H9 (cell line): Measurements from ENCODE around the gene RB1. TPM values are rescaled to one million over a fixed set of nuclear protein-coding genes. Genes with fewer than 3 reads are reported as not detected.

Source experiments
- DNase-seq: peaks from one replicate; pipeline ENCODE4 v3.0.0-alpha.2; 2017
- H2AFZ ChIP-seq: one replicate; pipeline ENCODE4 v1.6.1; 2013; ENCODE audit warnings: mild to moderate bottlenecking, low read length, control low read depth, moderate library complexity
- H2AK5ac ChIP-seq: 2 replicates; pipeline ENCODE4 v1.6.1; 2013; ENCODE audit warnings: low read length, control low read depth, mixed read lengths; ENCODE audit not compliant: insufficient read length
- H2BK120ac ChIP-seq: one replicate; pipeline ENCODE4 v1.6.1; 2013; ENCODE audit warnings: low read depth, mild to moderate bottlenecking, low read length, control low read depth, inconsistent platforms; ENCODE audit not compliant: poor library complexity, severe bottlenecking
- H2BK12ac ChIP-seq: 2 replicates; pipeline ENCODE4 v1.6.1; 2013; ENCODE audit warnings: low read length, control low read depth, mixed read lengths, low read depth; ENCODE audit not compliant: insufficient read length
- H2BK15ac ChIP-seq: 2 replicates; pipeline ENCODE4 v1.6.1; 2013; ENCODE audit warnings: low read depth, low read length, control low read depth
- H2BK20ac ChIP-seq: one replicate; pipeline ENCODE4 v1.6.1; 2013; ENCODE audit warnings: low read depth, mild to moderate bottlenecking, low read length, control low read depth, inconsistent platforms; ENCODE audit not compliant: poor library complexity, severe bottlenecking
- H2BK5ac ChIP-seq: 2 replicates; pipeline ENCODE4 v1.6.1; 2013; ENCODE audit warnings: low read length, control low read depth, mixed read lengths; ENCODE audit not compliant: insufficient read length
- H3K14ac ChIP-seq: 2 replicates; pipeline ENCODE4 v1.6.1; 2013; ENCODE audit warnings: low read length, control low read depth; ENCODE audit not compliant: insufficient read depth
- H3K18ac ChIP-seq: 2 replicates; pipeline ENCODE4 v1.6.1; 2013; ENCODE audit warnings: low read depth, mild to moderate bottlenecking, mixed read lengths, low read length, control low read depth; ENCODE audit not compliant: insufficient read length
- H3K23ac ChIP-seq: 2 replicates; pipeline ENCODE4 v1.6.1; 2013; ENCODE audit warnings: low read length, control low read depth, mixed read lengths, low read depth; ENCODE audit not compliant: insufficient read length
- H3K23me2 ChIP-seq: 2 replicates; pipeline ENCODE4 v1.6.1; 2013; ENCODE audit warnings: low read depth, mild to moderate bottlenecking, mixed read lengths, low read length, control low read depth; ENCODE audit not compliant: insufficient read length, poor library complexity, severe bottlenecking
- H3K27ac ChIP-seq: 2 replicates; pipeline ENCODE4 v1.5.1; 2013; ENCODE audit warnings: low read length, control low read depth, mixed read lengths, low read depth; ENCODE audit not compliant: insufficient read length
- H3K27me3 ChIP-seq: 2 replicates; pipeline ENCODE4 v1.6.1; 2013; ENCODE audit warnings: low read length, control low read depth, inconsistent platforms; ENCODE audit not compliant: insufficient read depth
- H3K4ac ChIP-seq: 2 replicates; pipeline ENCODE4 v1.6.1; 2013; ENCODE audit warnings: low read depth, mild to moderate bottlenecking, control low read depth, inconsistent platforms, low read length, moderate library complexity
- H3K4me1 ChIP-seq: 2 replicates; pipeline ENCODE4 v1.6.1; 2013; ENCODE audit warnings: low read length, control low read depth, inconsistent platforms; ENCODE audit not compliant: insufficient read depth
- H3K4me2 ChIP-seq: 2 replicates; pipeline ENCODE4 v1.6.1; 2013; ENCODE audit warnings: low read length, control low read depth, mixed read lengths; ENCODE audit not compliant: insufficient read length, insufficient read depth
- H3K56ac ChIP-seq: 2 replicates; pipeline ENCODE4 v1.6.1; 2013; ENCODE audit warnings: low read depth, mild to moderate bottlenecking, mixed read lengths, low read length, control low read depth; ENCODE audit not compliant: insufficient read length
- H3K79me1 ChIP-seq: 2 replicates; pipeline ENCODE4 v1.6.1; 2013; ENCODE audit warnings: low read depth, mild to moderate bottlenecking, moderate library complexity, low read length, control low read depth, inconsistent platforms; ENCODE audit not compliant: insufficient read depth, poor library complexity, severe bottlenecking
- H3K79me2 ChIP-seq: 2 replicates; pipeline ENCODE4 v1.6.1; 2013; ENCODE audit warnings: low read length, control low read depth, inconsistent platforms; ENCODE audit not compliant: insufficient read depth
- H3K9ac ChIP-seq: 2 replicates; pipeline ENCODE4 v1.6.1; 2013; ENCODE audit warnings: low read length, control low read depth, mixed read lengths; ENCODE audit not compliant: insufficient read length; ENCODE audit errors: extremely low read depth
- H3K9me3 ChIP-seq: one replicate; pipeline ENCODE4 v1.6.1; 2013; ENCODE audit warnings: low read depth, low read length, inconsistent platforms; ENCODE audit not compliant: control insufficient read depth
- H3T11ph ChIP-seq: one replicate; pipeline ENCODE4 v1.6.1; 2013; ENCODE audit warnings: mild to moderate bottlenecking, low read length, control low read depth, inconsistent platforms
- H4K20me1 ChIP-seq: one replicate; pipeline ENCODE4 v1.6.1; 2013; ENCODE audit not compliant: control insufficient read depth, insufficient read length, insufficient read depth
- H4K5ac ChIP-seq: 2 replicates; pipeline ENCODE4 v1.6.1; 2013; ENCODE audit warnings: low read depth, mild to moderate bottlenecking, mixed read lengths, low read length, control low read depth; ENCODE audit not compliant: insufficient read length
- H4K8ac ChIP-seq: replicated peaks from 2 replicates; pipeline ENCODE4 v1.6.1; 2013; ENCODE audit warnings: low read length, control low read depth, mixed read lengths, low read depth; ENCODE audit not compliant: insufficient read length
- H4K91ac ChIP-seq: 2 replicates; pipeline ENCODE4 v1.6.1; 2013; ENCODE audit warnings: low read depth, mild to moderate bottlenecking, moderate library complexity, mixed read lengths, low read length, control low read depth; ENCODE audit not compliant: insufficient read length
- H3K27ac Mint-ChIP-seq, 3 experiments: 2 replicates in 2 of 3; 3 replicates in 1 of 3; pipeline ENCODE4 v1.8.0; 2020 to 2021; ENCODE audit warnings: mixed read lengths in 3 of 3, mild to moderate bottlenecking in 1 of 3, moderate library complexity in 1 of 3
- H3K27me3 Mint-ChIP-seq: 2 replicates; pipeline ENCODE4 v1.8.0; 2021; ENCODE audit warnings: low read depth, mild to moderate bottlenecking, moderate library complexity, mixed read lengths
- H3K36me3 Mint-ChIP-seq, 3 experiments: 2 replicates in 2 of 3; 3 replicates in 1 of 3; pipeline ENCODE4 v1.8.0; 2020 to 2021; ENCODE audit warnings: low read depth in 3 of 3, mixed read lengths in 3 of 3; ENCODE audit not compliant: insufficient read depth in 1 of 3
- H3K4me1 Mint-ChIP-seq, 2 experiments: 2 replicates each; pipeline ENCODE4 v1.8.0; 2020; ENCODE audit warnings: mixed read lengths in 2 of 2
- H3K4me3 Mint-ChIP-seq, 2 experiments: 2 replicates in 1 of 2; 3 replicates in 1 of 2; pipeline ENCODE4 v1.8.0; 2020 to 2021; ENCODE audit warnings: mild to moderate bottlenecking in 2 of 2, mixed read lengths in 2 of 2, moderate library complexity in 1 of 2
- H3K9me3 Mint-ChIP-seq, 2 experiments: 2 replicates in 1 of 2; 3 replicates in 1 of 2; pipeline ENCODE4 v1.8.0; 2020; ENCODE audit warnings: mild to moderate bottlenecking in 2 of 2, mixed read lengths in 2 of 2, moderate library complexity in 1 of 2
- CTCF ChIP-seq: fragments of 200-600 bp; sonication (generic); conservative IDR thresholded peaks from 3 replicates; pipeline ENCODE4 v1.8.0; 2021; ENCODE audit warnings: antibody characterized with exemption, mild to moderate bottlenecking
- WGBS: extraction: QIAGEN DNeasy Blood & Tissue Kit; methylation state at CpG from one replicate; pipeline ENCODE4 v1.1.7; 2013; ENCODE audit warnings: missing lambda C conversion rate, low lambda C conversion rate, mixed read lengths; ENCODE audit not compliant: insufficient read length; ENCODE audit errors: extremely low coverage; 5-methylcytosine and 5-hydroxymethylcytosine counted together
- total RNA-seq: library from RNA; stranded (reverse); gene quantifications from 2 replicates; pipeline ENCODE4 v1.2.1, GENCODE V29; 2021

RB1 gene
- total RNA-seq, 1 experiment from 2014 or later = 20.5 TPM

DNA sequence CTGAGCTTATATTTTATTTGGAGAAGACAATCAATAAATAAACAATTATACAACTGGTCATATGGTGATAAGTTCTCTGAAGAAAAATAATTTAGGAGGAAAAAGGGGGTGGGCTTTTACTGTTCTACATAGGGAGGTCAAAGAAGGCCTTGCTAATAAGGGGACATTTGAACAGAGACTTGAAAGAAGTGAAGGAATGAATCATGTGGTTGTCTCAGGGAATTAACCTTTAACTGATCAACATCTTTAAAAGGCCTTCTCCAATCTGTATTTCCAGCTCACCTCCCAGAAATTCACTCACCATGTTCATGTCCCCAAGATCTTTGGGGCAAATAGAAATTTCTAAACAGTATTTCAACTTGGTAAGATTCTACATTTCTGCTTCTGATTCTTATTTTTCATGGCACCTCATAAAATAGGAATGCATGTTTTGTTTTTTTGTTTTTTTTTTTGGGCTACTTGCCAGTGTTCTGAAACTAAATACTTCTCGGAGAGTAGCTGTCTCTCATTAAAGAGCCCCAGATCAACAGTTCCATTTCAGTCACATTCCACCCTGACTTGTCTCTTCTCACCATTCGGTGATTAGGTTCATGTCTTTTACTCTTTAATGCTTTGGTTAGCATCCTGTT lies 128.6 kb downstream of the RB1 start:
- DNase-seq = no peak
- no peak overlapping the region for H2BK15ac ChIP-seq
- no peak overlapping the region for H3K9ac ChIP-seq
- no CpG with 5 or more reads among the region's 2 CpGs for WGBS
- no peaks in the 10 kb centered on the region for H3K4me1 ChIP-seq
- no peak overlapping the region for H3K4ac ChIP-seq
- H3K4me2 ChIP-seq = no peak overlapping the region
- no peak overlapping the region for H2AK5ac ChIP-seq
- H2BK20ac ChIP-seq = no peak overlapping the region
- H2BK12ac ChIP-seq = no peak overlapping the region
- H3K18ac ChIP-seq = no peak overlapping the region
- H3K36me3 Mint-ChIP-seq = no peaks in the 10 kb centered on the region
- H3K27me3 Mint-ChIP-seq = no peaks in the 10 kb centered on the region
- TF ChIP-seq CTCF = no peak
- H3K14ac ChIP-seq = no peak overlapping the region
- H3K56ac ChIP-seq = no peak overlapping the region
- no peaks in the 10 kb centered on the region for H3K79me1 ChIP-seq
- H4K20me1 ChIP-seq = no peaks in the 10 kb centered on the region
- no peaks in the 10 kb centered on the region for H3K9me3 ChIP-seq
- peak overlapping the region in 1 of 3 experiments; percentile 51; a peak in 3 of 7 replicates for H3K27ac Mint-ChIP-seq
- no peak overlapping the region for H2AFZ ChIP-seq
- no peaks in the 10 kb centered on the region for H3K9me3 Mint-ChIP-seq
- H4K8ac ChIP-seq = no peak overlapping the region
- no peaks in the 10 kb centered on the region for H3K27me3 ChIP-seq
- H3K4me1 Mint-ChIP-seq = no peaks in the 10 kb centered on the region; a peak in 1 of 4 replicates
- H3K4me3 Mint-ChIP-seq = no peak overlapping the region
- H3K79me2 ChIP-seq = no peaks in the 10 kb centered on the region
- H2BK5ac ChIP-seq = no peak overlapping the region
- no peaks in the 10 kb centered on the region for H3K23me2 ChIP-seq
- H4K5ac ChIP-seq = no peak overlapping the region
- no peak overlapping the region for H2BK120ac ChIP-seq
- H4K91ac ChIP-seq = no peak overlapping the region
- no peak overlapping the region for H3K23ac ChIP-seq
- no peak overlapping the region for H3K27ac ChIP-seq
- no peak overlapping the region for H3T11ph ChIP-seq
